Loucy (cell line): ENCODE results near the gene ELOF1.

Experiments used
- EZH2phosphoT487 ChIP-seq: fragments of 200-600 bp; IDR thresholded peaks from 2 replicates; pipeline ENCODE4 v1.6.1; 2018; ENCODE audit warnings: antibody characterized with exemption, mild to moderate bottlenecking, moderate library complexity, borderline replicate concordance
- TF ChIP-seq, protein P1 (sequence below): fragments of 200-600 bp; sonication (generic); conservative IDR thresholded peaks from 2 replicates; pipeline ENCODE4 v1.5.1; 2014; ENCODE audit warnings: mild to moderate bottlenecking, antibody characterized with exemption, low read length

- TF ChIP-seq EZH2phosphoT487, result no peak
- TF ChIP-seq, protein P1, sequence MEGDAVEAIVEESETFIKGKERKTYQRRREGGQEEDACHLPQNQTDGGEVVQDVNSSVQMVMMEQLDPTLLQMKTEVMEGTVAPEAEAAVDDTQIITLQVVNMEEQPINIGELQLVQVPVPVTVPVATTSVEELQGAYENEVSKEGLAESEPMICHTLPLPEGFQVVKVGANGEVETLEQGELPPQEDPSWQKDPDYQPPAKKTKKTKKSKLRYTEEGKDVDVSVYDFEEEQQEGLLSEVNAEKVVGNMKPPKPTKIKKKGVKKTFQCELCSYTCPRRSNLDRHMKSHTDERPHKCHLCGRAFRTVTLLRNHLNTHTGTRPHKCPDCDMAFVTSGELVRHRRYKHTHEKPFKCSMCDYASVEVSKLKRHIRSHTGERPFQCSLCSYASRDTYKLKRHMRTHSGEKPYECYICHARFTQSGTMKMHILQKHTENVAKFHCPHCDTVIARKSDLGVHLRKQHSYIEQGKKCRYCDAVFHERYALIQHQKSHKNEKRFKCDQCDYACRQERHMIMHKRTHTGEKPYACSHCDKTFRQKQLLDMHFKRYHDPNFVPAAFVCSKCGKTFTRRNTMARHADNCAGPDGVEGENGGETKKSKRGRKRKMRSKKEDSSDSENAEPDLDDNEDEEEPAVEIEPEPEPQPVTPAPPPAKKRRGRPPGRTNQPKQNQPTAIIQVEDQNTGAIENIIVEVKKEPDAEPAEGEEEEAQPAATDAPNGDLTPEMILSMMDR, result no peak
Measured at GRCh38 chr19:11598746-11599145, 39.7 kb upstream of the ELOF1 start.
